ENCODE results near the gene FBXL13. TPM values are rescaled to one million over a fixed set of nuclear protein-coding genes. Genes with fewer than 3 reads are reported as not detected.

FBXL13 gene
- total and polyA plus RNA-seq, 2 experiments from 2014 or later, result 1.2 to 2.5 TPM

DNA sequence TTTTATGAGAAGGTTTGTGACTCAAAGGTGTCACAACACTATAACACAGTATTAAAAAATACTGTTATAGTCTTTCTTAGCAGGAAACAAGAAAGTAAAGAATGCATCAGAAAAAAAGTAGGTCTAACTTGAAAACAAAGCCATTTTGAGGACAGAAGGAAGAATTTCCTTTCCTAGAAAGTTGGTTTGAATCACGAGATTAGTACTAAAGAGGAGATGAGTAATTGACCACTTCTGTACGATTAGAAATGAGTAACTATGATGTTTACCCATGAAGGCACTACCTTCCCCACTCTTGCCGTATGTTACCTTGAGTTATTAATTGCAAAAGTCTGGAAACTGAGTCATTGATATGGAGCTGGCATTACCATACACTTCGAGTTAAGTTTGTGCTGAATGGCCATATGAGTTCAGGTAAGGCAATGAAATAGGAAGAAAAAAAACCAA lies 260.5 kb downstream of the FBXL13 start:
- Mint-ChIP-seq H3K36me3 (ENCODE audit: low read depth) (no peaks in the 10 kb centered on the region), H3K27me3 (ENCODE audit: insufficient read depth, low read depth, poor library complexity) (no peaks in the 10 kb centered on the region), H3K27ac (no peak overlapping the region), H3K9me3 (no peaks in the 10 kb centered on the region; the same call in 2 of the 3 replicates), H3K4me3 (no peak overlapping the region), H3K4me1 (peaks cover 2% of the 10 kb centered on the region; the same call in 1 of the 3 replicates)
- no peak overlapping the region for H3K4me3 ChIP-seq
- no peak for ATAC-seq
- no peak overlapping the region for H2AFZ ChIP-seq
- no peak overlapping the region for H3K27ac ChIP-seq (ENCODE audit: low read depth)
- no peak for DNase-seq (ENCODE audit: low spot score)
- H3K79me2 ChIP-seq (replicated peaks; ENCODE audit: insufficient read depth), result no peaks in the 10 kb centered on the region
- no peaks in the 10 kb centered on the region for H3K36me3 ChIP-seq (ENCODE audit: insufficient read depth)
- H3K4me2 ChIP-seq, result no peak overlapping the region
- no peaks in the 10 kb centered on the region for H3K9me2 ChIP-seq (ENCODE audit: insufficient read depth)
- no peaks in the 10 kb centered on the region for H4K20me1 ChIP-seq (replicated peaks; ENCODE audit: insufficient read depth)
- peaks cover 4% of the 10 kb centered on the region; the same call in 1 of the 2 replicates for H3K4me1 ChIP-seq (ENCODE audit: insufficient read depth)
- no peaks in the 10 kb centered on the region for H3K27me3 ChIP-seq (ENCODE audit: insufficient read depth)
- no peaks in the 10 kb centered on the region for H3F3A ChIP-seq (replicated peaks; ENCODE audit: low read depth)
- TF ChIP-seq ZNF114 (CRISPR knock-in tag; IDR thresholded peaks at IDR 0.05) (no peak), POLR2AphosphoS5 (IDR thresholded peaks at IDR 0.05; ENCODE audit: low read depth) (no peak), ZNF331 (CRISPR knock-in tag; IDR thresholded peaks at IDR 0.05; ENCODE audit: low read depth) (no peak), EZH2 (IDR thresholded peaks at IDR 0.05; ENCODE audit: low read depth, unreplicated experiment) (no peak), ZNF462 (CRISPR knock-in tag; IDR thresholded peaks at IDR 0.05) (no peak), REST (IDR thresholded peaks at IDR 0.05; ENCODE audit: unreplicated experiment) (no peak)
- TF ChIP-seq, protein P1, sequence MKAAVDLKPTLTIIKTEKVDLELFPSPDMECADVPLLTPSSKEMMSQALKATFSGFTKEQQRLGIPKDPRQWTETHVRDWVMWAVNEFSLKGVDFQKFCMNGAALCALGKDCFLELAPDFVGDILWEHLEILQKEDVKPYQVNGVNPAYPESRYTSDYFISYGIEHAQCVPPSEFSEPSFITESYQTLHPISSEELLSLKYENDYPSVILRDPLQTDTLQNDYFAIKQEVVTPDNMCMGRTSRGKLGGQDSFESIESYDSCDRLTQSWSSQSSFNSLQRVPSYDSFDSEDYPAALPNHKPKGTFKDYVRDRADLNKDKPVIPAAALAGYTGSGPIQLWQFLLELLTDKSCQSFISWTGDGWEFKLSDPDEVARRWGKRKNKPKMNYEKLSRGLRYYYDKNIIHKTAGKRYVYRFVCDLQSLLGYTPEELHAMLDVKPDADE (IDR thresholded peaks at IDR 0.05), result no peak

Data from GM23338 (cell line).